Fibroblast of peridontal ligament (primary cell): ENCODE results near the gene COG5.

Source experiments
- DNase-seq: peaks from one replicate; pipeline ENCODE4 v3.0.0-alpha.2; 2010; ENCODE audit errors: extremely low read depth

Gene COG5

DNA sequence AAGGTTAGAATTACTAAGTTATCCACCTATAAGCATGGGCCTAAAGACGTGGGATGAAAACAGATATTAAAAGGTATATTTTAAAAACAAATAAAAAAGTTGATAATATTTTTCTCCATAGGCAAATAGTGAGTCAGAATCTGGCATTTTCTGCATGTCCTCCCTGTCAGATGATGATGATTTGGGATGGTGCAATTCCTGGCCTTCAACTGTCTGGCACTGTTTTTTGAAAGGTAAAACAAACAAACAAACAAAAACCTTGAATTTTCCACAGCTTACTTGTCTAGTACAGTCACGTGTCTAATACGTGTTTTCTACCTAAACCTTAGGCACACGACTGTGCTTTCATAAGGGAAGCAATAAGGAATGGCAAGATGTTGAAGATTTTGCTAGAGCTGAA is 377.5 kb downstream of the COG5 start:
- no peak for DNase-seq

- DNase-seq = no peak
Measured at GRCh38 chr7:107185716-107186115, 378.0 kb downstream of the COG5 start.

DNA sequence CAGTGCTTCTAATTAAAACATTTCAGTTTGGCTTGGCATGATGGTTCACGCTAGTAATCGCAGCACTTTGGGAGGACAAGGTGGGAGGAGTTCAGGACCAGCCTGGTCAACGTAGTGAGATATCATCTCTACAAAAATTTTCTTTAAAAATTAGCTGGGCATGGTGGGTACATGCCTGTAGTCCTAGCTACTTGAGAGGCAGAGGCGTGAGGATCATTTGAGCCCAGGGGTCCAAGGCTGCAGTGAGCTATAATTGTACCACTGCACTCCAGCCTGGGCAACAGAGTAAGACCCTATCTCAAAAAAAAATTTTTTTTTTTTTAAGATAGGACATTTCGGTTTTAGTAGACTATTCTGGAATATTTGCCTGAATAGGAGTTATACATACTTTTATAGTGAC is 382.5 kb downstream of the COG5 start:
- no peak for DNase-seq

- peak; percentile 81 for DNase-seq
Measured at GRCh38 chr7:107180378-107180777, 383.3 kb downstream of the COG5 start.

GRCh38 chr7:107179326-107180164 is 384.2 kb downstream of the COG5 start:
- DNase-seq = peak; percentile 15

DNA sequence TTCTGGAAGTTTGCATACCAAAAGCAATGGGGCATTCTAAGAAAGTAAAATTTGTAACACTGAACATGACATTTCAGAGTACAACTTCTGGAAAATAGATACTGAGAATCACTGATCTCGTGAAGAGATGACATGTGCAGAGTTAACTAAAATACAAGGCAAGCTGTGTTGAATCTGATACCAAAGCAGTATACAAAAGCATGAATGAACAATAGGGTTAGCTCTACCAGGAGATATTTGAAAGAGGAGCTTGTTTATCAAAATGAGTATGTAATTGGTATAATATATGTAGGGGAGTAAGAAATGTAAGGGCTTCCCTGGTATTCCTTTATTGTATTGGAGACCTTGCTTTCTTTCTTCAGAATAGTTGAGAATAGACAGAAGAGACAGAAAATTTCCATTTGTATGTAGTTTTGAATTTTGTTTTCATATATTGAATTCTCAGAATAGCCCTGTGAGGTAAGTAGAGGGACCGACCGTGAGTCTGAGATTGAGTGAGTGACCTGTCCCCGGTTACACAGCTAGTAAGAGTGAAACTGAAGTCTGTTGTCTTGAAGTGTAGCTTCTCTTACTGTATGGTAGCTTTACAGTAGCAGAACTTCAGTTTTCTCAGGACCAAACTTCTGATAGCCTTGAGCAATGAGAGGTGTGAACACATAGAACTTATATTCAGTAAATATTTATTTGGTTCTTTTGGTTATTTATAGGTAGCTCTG is 389.9 kb downstream of the COG5 start:
- no peak for DNase-seq

- no peak for DNase-seq
Measured at GRCh38 chr7:107173191-107173590, 390.5 kb downstream of the COG5 start.

DNA sequence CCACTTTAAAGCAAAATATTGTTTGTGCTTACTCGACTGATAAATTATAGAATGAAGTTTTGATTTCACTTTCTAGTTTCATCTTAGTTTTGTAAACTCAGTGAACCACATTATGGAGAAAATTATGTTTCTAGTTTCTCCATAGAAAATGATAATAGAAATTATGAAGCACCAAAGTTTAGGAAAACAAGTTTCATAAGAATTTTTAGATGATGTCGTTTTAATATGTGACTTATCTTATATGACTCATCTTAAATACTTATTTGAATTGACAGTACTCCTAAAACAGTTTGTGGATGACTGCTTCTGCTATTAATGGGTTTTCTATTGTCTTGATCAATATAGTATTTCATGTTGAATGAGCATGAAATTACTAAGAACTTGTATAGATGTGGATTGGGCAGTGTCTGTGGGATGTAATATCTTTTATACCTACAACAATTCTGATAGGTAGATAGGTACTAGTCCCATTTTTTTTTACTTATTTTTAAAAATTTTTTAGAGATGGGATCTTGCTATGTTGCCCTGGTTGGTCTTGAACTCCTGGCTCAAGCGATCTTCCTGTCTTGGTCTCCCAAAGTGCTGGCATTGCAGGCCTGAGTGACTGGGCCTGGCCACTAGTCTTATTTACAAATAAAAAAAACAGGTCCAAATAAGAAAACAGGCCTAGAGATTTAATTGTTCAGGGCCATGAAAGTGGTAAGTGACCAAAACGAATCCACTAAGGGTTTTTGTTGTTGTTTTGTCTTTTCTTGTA is 391.3 kb downstream of the COG5 start:
- DNase-seq = no peak

DNA sequence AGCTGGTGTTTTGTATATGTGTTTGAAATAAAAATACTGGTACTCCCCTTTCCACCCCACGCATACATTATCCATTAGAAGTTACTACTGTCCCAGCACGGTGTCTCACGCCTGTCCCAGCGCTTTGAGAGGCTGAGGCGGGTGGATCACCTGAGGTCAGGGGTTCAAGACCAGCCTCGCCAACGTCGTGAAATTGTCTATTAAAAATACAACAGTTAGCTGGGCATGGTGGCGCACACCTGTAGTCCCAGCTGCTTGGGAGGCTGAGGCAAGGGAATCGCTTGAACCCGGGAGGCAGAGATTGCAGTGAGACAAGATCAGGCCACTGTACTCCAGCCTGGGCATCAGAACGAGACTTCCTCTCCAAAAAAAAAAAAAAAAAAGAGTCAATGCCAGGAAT is 392.2 kb downstream of the COG5 start:
- no peak for DNase-seq

DNA sequence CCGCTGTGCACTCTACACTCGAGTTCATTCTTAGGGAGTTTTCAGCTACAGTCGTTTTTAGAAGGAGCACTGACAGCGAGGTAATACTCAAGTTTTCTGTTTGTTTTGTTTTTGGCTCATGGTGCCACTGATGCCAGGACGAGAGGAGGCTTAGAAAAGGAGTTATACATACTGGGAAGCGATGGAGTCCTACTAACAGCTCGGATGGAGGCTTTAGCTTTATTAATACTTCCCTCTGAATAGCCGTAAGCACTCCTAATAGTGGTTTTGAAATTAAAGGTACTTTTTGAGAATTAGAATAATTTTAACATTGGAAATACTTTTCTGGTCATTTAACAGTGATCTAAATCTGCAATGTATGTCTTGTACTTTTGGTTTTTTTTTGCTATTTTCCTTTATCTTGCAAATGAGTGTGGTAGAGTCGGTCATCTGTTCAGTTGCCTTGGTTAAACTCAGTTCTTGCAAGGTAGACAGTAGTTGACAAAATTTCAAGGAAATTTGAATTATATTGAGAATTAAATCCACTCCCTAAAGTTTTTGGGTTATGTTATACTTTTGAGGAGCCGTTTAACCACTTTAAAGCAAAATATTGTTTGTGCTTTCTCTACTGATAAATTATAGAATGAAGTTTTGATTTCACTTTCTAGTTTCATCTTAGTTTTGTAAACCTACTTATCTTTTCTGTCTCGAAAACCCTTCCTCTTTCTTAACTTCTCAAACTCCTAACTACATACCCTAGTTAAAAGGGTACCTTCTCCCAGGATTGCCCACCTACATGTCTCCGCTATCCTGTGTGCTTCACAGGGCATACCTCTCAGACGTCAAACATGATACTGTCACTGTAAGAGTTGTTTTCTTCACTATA is 393.4 kb downstream of the COG5 start:
- DNase-seq = peak; percentile 13

GRCh38 chr7:107169120-107170050 is 394.3 kb downstream of the COG5 start:
- DNase-seq = peak; percentile 97

GRCh38 chr7:107168233-107169119 is 395.2 kb downstream of the COG5 start, which contains the start of gene HBP1:
TSS of gene HBP1 (plus strand) at chr7:107169003. CDS start at chr7:107179894, 10,891 bp downstream.
- DNase-seq = peak; percentile 100

DNA sequence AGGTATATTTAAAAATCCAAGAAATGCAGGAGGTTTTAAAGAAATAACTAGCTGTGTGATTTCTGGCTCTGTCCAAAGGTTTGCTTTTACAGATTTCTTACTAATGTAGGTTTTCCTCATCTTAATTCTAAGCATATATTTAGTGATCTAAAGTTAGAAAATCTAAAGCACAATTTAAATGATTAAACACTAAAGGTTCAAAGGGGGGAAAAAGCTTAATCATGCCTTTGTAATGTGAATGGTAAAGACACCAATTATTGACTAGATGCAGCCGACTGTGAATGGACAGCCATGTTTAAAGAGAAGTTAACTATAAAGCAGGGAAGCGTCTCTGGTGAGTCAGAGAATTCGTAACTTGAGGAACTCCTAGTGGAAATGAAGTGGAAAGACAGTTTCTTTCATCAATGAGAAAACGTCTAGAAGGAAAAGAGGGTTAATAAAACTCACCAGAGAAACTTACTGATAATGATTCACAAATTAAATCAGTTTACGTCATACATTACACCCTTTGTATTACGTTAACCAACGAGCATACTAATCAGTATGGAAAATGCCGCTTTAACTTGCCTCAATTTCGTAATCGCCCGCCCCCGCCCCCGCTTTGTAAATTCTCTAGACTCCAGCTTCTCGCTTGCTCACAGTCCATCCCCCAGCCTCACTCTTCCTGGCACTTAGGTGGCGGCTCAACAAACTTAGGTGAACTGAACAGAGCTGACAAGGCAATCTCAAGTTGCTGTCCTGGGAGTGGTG is 396.1 kb downstream of the COG5 start:
- peak; percentile 92 for DNase-seq

DNA sequence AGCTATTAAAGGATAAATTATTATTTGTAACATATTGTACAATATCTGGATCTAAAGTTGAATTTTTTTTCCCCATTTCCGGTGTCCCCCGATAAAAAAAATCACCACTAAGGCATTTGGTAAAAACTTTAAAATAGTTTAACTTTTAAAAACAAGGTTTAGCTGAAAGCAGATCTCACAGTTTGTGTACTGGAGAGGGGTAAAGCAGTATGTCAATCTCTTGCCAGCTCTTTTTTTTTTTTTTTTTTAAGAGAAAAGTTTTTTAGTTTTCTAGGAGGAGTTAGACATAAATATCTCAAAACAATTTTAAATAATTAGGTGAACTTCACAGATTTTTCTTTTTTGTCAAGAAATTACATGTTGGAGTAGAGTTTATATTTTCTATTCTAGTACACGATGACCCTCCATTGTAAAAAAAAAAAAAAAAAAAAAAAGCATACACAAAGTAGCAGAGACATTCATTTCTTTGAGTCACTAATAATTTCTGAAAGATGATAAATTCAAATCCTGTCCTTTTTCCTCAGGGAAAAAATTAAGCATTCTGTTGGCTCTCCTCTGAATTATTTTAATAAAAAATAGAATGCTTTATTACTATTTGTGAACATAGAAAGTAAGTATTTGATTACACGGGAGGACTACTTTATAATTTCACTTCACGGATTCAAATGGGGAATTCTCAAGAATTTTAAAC is 396.8 kb downstream of the COG5 start:
- peak; percentile 10 for DNase-seq

GRCh38 chr7:107165341-107165740 is 398.4 kb downstream of the COG5 start:
- DNase-seq = no peak

- DNase-seq = no peak
Measured at GRCh38 chr7:107164092-107164491, 399.6 kb downstream of the COG5 start.

GRCh38 chr7:107162475-107162874 is 401.2 kb downstream of the COG5 start:
- DNase-seq = peak; percentile 27

- DNase-seq = no peak
Measured at GRCh38 chr7:107161415-107161814, 402.3 kb downstream of the COG5 start.
